Osteocyte (in vitro differentiated cells): ENCODE results near the gene HOATZ. TPM values are rescaled to one million over a fixed set of nuclear protein-coding genes. Genes with fewer than 3 reads are reported as not detected.

Source experiments
- DNase-seq: peaks from one replicate; pipeline ENCODE4 v3.0.0; 2021; ENCODE audit warnings: mixed read lengths; ENCODE audit not compliant: unreplicated experiment; ENCODE audit errors: extremely low spot score
- H3K27ac Mint-ChIP-seq: one replicate; pipeline ENCODE4 v1.8.0; 2021; ENCODE audit warnings: mild to moderate bottlenecking, mixed read lengths; ENCODE audit not compliant: unreplicated experiment
- H3K27me3 Mint-ChIP-seq: one replicate; pipeline ENCODE4 v1.8.0; 2021; ENCODE audit warnings: mixed read lengths; ENCODE audit not compliant: unreplicated experiment
- H3K36me3 Mint-ChIP-seq: one replicate; pipeline ENCODE4 v1.8.0; 2021; ENCODE audit warnings: mixed read lengths; ENCODE audit not compliant: unreplicated experiment
- H3K4me1 Mint-ChIP-seq: one replicate; pipeline ENCODE4 v1.8.0; 2021; ENCODE audit warnings: mixed read lengths; ENCODE audit not compliant: unreplicated experiment
- H3K4me3 Mint-ChIP-seq: one replicate; pipeline ENCODE4 v1.8.0; 2021; ENCODE audit warnings: mild to moderate bottlenecking, moderate library complexity, mixed read lengths; ENCODE audit not compliant: unreplicated experiment
- H3K9me3 Mint-ChIP-seq: one replicate; pipeline ENCODE4 v1.8.0; 2021; ENCODE audit warnings: mixed read lengths; ENCODE audit not compliant: unreplicated experiment
- CTCF ChIP-seq: fragments of 200-600 bp; sonication (generic); IDR thresholded peaks from 2 replicates; pipeline ENCODE4 v1.5.0; 2021; ENCODE audit warnings: antibody characterized with exemption, mild to moderate bottlenecking, moderate library complexity
- total RNA-seq: library from RNA; stranded (reverse); gene quantifications from 2 replicates; pipeline ENCODE4 v1.2.1, GENCODE V29; 2021

The HOATZ gene
- total RNA-seq, 1 donor from 2014 or later, result not detected

- TF ChIP-seq CTCF, result no peak
- DNase-seq, result no peak
- peaks cover 18% of the 10 kb centered on the region for H3K4me1 Mint-ChIP-seq
- H3K4me3 Mint-ChIP-seq, result no peak overlapping the region
- no peak overlapping the region for H3K27ac Mint-ChIP-seq
- no peaks in the 10 kb centered on the region for H3K27me3 Mint-ChIP-seq
- no peaks in the 10 kb centered on the region for H3K9me3 Mint-ChIP-seq
- H3K36me3 Mint-ChIP-seq, result no peaks in the 10 kb centered on the region
Measured at GRCh38 chr11:111530091-111530490, 15.5 kb downstream of the HOATZ start.

GRCh38 chr11:111531136-111531535 lies 16.6 kb downstream of the HOATZ start:
- Mint-ChIP-seq H3K4me1 (peaks cover 22% of the 10 kb centered on the region), H3K36me3 (no peaks in the 10 kb centered on the region), H3K4me3 (no peak overlapping the region), H3K27me3 (no peaks in the 10 kb centered on the region), H3K27ac (no peak overlapping the region), H3K9me3 (no peaks in the 10 kb centered on the region)
- no peak for DNase-seq
- TF ChIP-seq CTCF, result no peak

GRCh38 chr11:111531687-111532364 lies 17.2 kb downstream of the HOATZ start:
- DNase-seq, result no peak
- H3K9me3 Mint-ChIP-seq, result no peaks in the 10 kb centered on the region
- no peaks in the 10 kb centered on the region for H3K36me3 Mint-ChIP-seq
- H3K4me3 Mint-ChIP-seq, result no peak overlapping the region
- TF ChIP-seq CTCF, result no peak
- H3K4me1 Mint-ChIP-seq, result peaks cover 18% of the 10 kb centered on the region
- H3K27ac Mint-ChIP-seq, result no peak overlapping the region
- H3K27me3 Mint-ChIP-seq, result no peaks in the 10 kb centered on the region

- no peak overlapping the region for H3K27ac Mint-ChIP-seq
Measured at GRCh38 chr11:111532365-111532709, 17.8 kb downstream of the HOATZ start.

GRCh38 chr11:111535281-111535680 lies 20.7 kb downstream of the HOATZ start:
- no peak overlapping the region for H3K27ac Mint-ChIP-seq
- H3K36me3 Mint-ChIP-seq, result no peaks in the 10 kb centered on the region
- no peak for TF ChIP-seq CTCF
- H3K27me3 Mint-ChIP-seq, result no peaks in the 10 kb centered on the region
- no peak overlapping the region for H3K4me3 Mint-ChIP-seq
- no peak for DNase-seq
- peaks cover 22% of the 10 kb centered on the region for H3K4me1 Mint-ChIP-seq
- no peaks in the 10 kb centered on the region for H3K9me3 Mint-ChIP-seq

More at GRCh38 chr11:111532365-111532709, 17.8 kb downstream of the HOATZ start:
- Mint-ChIP-seq H3K27me3 (no peaks in the 10 kb centered on the region), H3K4me1 (peaks cover 18% of the 10 kb centered on the region), H3K4me3 (no peak overlapping the region), H3K36me3 (no peaks in the 10 kb centered on the region), H3K9me3 (no peaks in the 10 kb centered on the region)
- no peak for TF ChIP-seq CTCF
- DNase-seq, result no peak
